ENCODE results near the gene GRAMD1B. TPM values are rescaled to one million over a fixed set of nuclear protein-coding genes. Genes with fewer than 3 reads are reported as not detected.
"Not testable (repeated sequence)": the region's sequence is repeated elsewhere in the genome, so short reads cannot be mapped to it uniquely, and the experiment has no call there.

The GRAMD1B gene
- polyA plus RNA-seq, 1 experiment: 2.7 TPM

GRCh38 chr11:123452794-123453193 is 22.7 kb downstream of the GRAMD1B start:
- no peak overlapping the region for H3K27ac ChIP-seq (ENCODE audit: low read depth, low read length)
- H3K9me3 ChIP-seq (ENCODE audit: control insufficient read depth, insufficient read depth, low read length): no peaks in the 10 kb centered on the region
- H3K27me3 ChIP-seq (ENCODE audit: control insufficient read depth, insufficient read depth, low read length): no peaks in the 10 kb centered on the region
- ChIA-PET POLR2A (no interaction called here), CTCF (no interaction called here)
- no peak for TF ChIP-seq CTCF (IDR thresholded peaks at IDR 0.05; ENCODE audit: low read depth, low read length)
- no peak for DNase-seq (ENCODE audit: low read depth, low spot score)
- H3K4me3 ChIP-seq (ENCODE audit: low read depth, low read length): no peak overlapping the region

DNA sequence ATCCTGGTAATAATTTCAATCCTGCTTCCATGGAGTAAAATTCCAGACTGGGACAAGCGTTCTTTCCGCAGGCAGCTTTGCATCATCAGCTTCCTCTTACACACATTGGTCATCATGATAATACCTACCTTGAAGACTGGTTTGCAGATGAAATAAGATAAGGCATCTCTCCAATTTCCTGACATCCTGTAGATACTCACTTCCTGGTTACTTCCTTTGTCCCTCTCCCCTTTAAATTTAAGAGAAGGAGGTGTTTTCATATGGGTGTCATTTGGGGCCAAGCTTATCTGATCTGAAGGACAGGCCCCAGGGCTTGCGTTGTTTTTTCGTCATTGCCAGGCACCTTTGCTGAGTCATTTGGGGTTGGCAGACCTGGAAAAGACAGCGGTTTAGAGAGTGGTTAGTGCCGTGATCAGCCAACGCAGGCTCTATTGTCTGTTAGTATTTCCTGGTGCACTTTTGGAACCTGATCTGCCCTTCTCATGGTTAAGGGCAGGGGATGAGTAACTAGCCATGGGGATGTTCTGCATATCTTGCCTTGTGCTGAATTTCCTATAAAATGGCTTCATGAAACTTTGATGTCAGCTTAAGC is 24.1 kb downstream of the GRAMD1B start:
- CTCF ChIA-PET: interaction anchor here (0.6 kb wide), 1 partner anchor 47 kb away, joined by 3 read pairs; no protein-coding TSS in a partner anchor
- TF ChIP-seq CTCF (IDR thresholded peaks at IDR 0.05; ENCODE audit: low read depth, low read length): no peak
- Histone ChIP-seq H3K27ac (ENCODE audit: low read depth, low read length) (no peak overlapping the region), H3K9me3 (ENCODE audit: control insufficient read depth, insufficient read depth, low read length) (no peaks in the 10 kb centered on the region), H3K27me3 (ENCODE audit: control insufficient read depth, insufficient read depth, low read length) (no peaks in the 10 kb centered on the region), H3K4me3 (ENCODE audit: low read depth, low read length) (no peak overlapping the region)
- POLR2A ChIA-PET: no interaction called here
- DNase-seq (ENCODE audit: low read depth, low spot score): no peak

DNA sequence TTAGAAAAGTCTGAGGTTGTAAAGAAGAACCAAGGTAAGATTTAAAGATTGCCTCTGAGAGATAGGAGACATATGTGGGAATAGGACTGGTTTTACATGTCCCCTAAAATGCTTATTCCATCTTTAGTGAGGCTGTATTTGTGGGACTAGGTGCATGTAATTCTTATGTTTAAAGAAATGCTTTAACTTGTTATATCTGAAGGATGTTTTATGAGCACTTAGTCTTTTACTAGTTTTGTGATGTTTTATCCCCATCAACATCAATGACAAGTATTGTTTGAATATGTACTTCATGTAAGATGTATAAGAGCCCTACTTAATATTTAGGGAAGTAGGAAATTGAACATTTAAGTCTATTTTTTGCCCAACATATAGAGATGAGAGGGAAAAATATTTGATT is 24.7 kb downstream of the GRAMD1B start:
- ChIA-PET POLR2A (no interaction called here), CTCF (no interaction called here)
- no peak for TF ChIP-seq CTCF (IDR thresholded peaks at IDR 0.05; ENCODE audit: low read depth, low read length)
- no peak overlapping the region for H3K27ac ChIP-seq (ENCODE audit: low read depth, low read length)
- no peaks in the 10 kb centered on the region for H3K27me3 ChIP-seq (ENCODE audit: control insufficient read depth, insufficient read depth, low read length)
- H3K9me3 ChIP-seq (ENCODE audit: control insufficient read depth, insufficient read depth, low read length): no peaks in the 10 kb centered on the region
- no peak for DNase-seq (ENCODE audit: low read depth, low spot score)
- H3K4me3 ChIP-seq (ENCODE audit: low read depth, low read length): no peak overlapping the region

- H3K9me3 ChIP-seq (ENCODE audit: control insufficient read depth, insufficient read depth, low read length); CTCF ChIA-PET; DNase-seq (ENCODE audit: low read depth, low spot score); H3K27ac ChIP-seq (ENCODE audit: low read depth, low read length); H3K4me3 ChIP-seq (ENCODE audit: low read depth, low read length); POLR2A ChIA-PET; H3K27me3 ChIP-seq (ENCODE audit: control insufficient read depth, insufficient read depth, low read length): not testable (repeated sequence)
Measured at GRCh38 chr11:123456448-123456847, 26.4 kb downstream of the GRAMD1B start.

GRCh38 chr11:123457187-123457770 is 27.2 kb downstream of the GRAMD1B start:
- no peak for TF ChIP-seq CTCF (IDR thresholded peaks at IDR 0.05; ENCODE audit: low read depth, low read length)
- ChIA-PET CTCF (interaction anchor here (0.5 kb wide), 1 partner anchor 22 kb away, joined by 5 read pairs; no protein-coding TSS in a partner anchor), POLR2A (no interaction called here)
- H3K4me3 ChIP-seq (ENCODE audit: low read depth, low read length): no peak overlapping the region
- no peak for DNase-seq (ENCODE audit: low read depth, low spot score)
- H3K9me3 ChIP-seq (ENCODE audit: control insufficient read depth, insufficient read depth, low read length): no peaks in the 10 kb centered on the region
- H3K27me3 ChIP-seq (ENCODE audit: control insufficient read depth, insufficient read depth, low read length): no peaks in the 10 kb centered on the region
- no peak overlapping the region for H3K27ac ChIP-seq (ENCODE audit: low read depth, low read length)

Measured in AG04450 (cell line).